Stimulated activated CD4-positive, alpha-beta T cell treated with anti-CD3 and anti-CD28 coated beads, Interleukin-1b, Interleukin-23, amount 100 ng/mL, for 24 hours (primary cell): ENCODE data around the gene NLRC5.
"Not testable (repeated sequence)": the region's sequence is repeated elsewhere in the genome, so short reads cannot be mapped to it uniquely, and the experiment has no call there.

Source experiments
- DNase-seq, 4 experiments: peaks; one replicate each; pipeline ENCODE4 v3.0.0-alpha.2; 2020; ENCODE audit warnings: low read depth in 4 of 4, low spot score in 1 of 4

NLRC5 gene

GRCh38 chr16:57069053-57069452 is 79.7 kb downstream of the NLRC5 start:
- DNase-seq, result no peak

GRCh38 chr16:57069635-57070370 is 80.4 kb downstream of the NLRC5 start:
- DNase-seq, result no peak

- DNase-seq, result no peak
Measured at GRCh38 chr16:57070424-57070823, 81.1 kb downstream of the NLRC5 start.

- DNase-seq, result not testable (repeated sequence)
Measured at GRCh38 chr16:57071081-57071732, 81.8 kb downstream of the NLRC5 start.

- no peak for DNase-seq
Measured at GRCh38 chr16:57071831-57072582, 82.7 kb downstream of the NLRC5 start.

GRCh38 chr16:57072616-57073275 is 83.4 kb downstream of the NLRC5 start:
- no peak for DNase-seq

- no peak for DNase-seq
Measured at GRCh38 chr16:57077714-57078113, 88.4 kb downstream of the NLRC5 start.

- no peak for DNase-seq
Measured at GRCh38 chr16:57081744-57082143, 92.4 kb downstream of the NLRC5 start.

GRCh38 chr16:57082664-57083063 is 93.3 kb downstream of the NLRC5 start:
- no peak for DNase-seq

- no peak for DNase-seq
Measured at GRCh38 chr16:57083485-57084126, 94.2 kb downstream of the NLRC5 start.

GRCh38 chr16:57084257-57084770 is 95.0 kb downstream of the NLRC5 start:
- peak; percentile 36 to 58 (median 50) for DNase-seq

- no peak for DNase-seq
Measured at GRCh38 chr16:57084996-57085395, 95.6 kb downstream of the NLRC5 start.

GRCh38 chr16:57087003-57087402 is 97.6 kb downstream of the NLRC5 start:
- DNase-seq, result no peak

GRCh38 chr16:57089406-57089805 is 100.0 kb downstream of the NLRC5 start:
- DNase-seq, result no peak

GRCh38 chr16:57091200-57091974 is 102.0 kb downstream of the NLRC5 start:
- DNase-seq, result no peak

GRCh38 chr16:57091975-57092785 is 102.8 kb downstream of the NLRC5 start, which contains the start of gene CPNE2:
CPNE2 (plus strand) TSS chr16:57092583; CDS start chr16:57110743, 18,160 bp downstream.
- DNase-seq, result peak in 1 of 4 experiments; percentile 13

- peak; percentile 10 to 33 (median 27) for DNase-seq
Measured at GRCh38 chr16:57092786-57093411, 103.5 kb downstream of the NLRC5 start.
